Ishikawa (cell line): Measurements from ENCODE around the gene GANAB.
A peak's percentile ranks its signal among the peaks of the same experiment; 100 is the strongest.

Source experiments
- CEBPB ChIP-seq: IDR thresholded peaks from 2 replicates; pipeline ENCODE4 v1.6.1; 2012
- CREB1 ChIP-seq: IDR thresholded peaks from 2 replicates; pipeline ENCODE4 v1.6.1; 2012; ENCODE audit warnings: low read depth
- EGR1 ChIP-seq: IDR thresholded peaks from 2 replicates; pipeline ENCODE4 v1.6.1; 2012
- EP300 ChIP-seq: IDR thresholded peaks from 2 replicates; pipeline ENCODE4 v1.6.1; 2012; ENCODE audit warnings: borderline replicate concordance
- FOXM1 ChIP-seq: IDR thresholded peaks from 2 replicates; pipeline ENCODE4 v1.6.1; 2012; ENCODE audit warnings: low read depth, borderline replicate concordance
- MAX ChIP-seq: IDR thresholded peaks from 2 replicates; pipeline ENCODE4 v1.6.1; 2012
- NFIC ChIP-seq: IDR thresholded peaks from 2 replicates; pipeline ENCODE4 v1.6.1; 2012
- RAD21 ChIP-seq: IDR thresholded peaks from 2 replicates; pipeline ENCODE4 v1.6.1; 2012; ENCODE audit warnings: low read depth
- REST ChIP-seq: IDR thresholded peaks from 2 replicates; pipeline ENCODE4 v1.6.1; 2012; ENCODE audit warnings: low read depth, mild to moderate bottlenecking
- TAF1 ChIP-seq: IDR thresholded peaks from 2 replicates; pipeline ENCODE4 v1.6.1; 2012; ENCODE audit warnings: low read depth, mild to moderate bottlenecking
- TCF12 ChIP-seq: IDR thresholded peaks from 2 replicates; pipeline ENCODE4 v1.6.1; 2012; ENCODE audit warnings: low read depth
- TEAD4 ChIP-seq: IDR thresholded peaks from 2 replicates; pipeline ENCODE4 v1.6.1; 2012
- USF1 ChIP-seq: IDR thresholded peaks from 2 replicates; pipeline ENCODE4 v1.6.1; 2012
- YY1 ChIP-seq: IDR thresholded peaks from 2 replicates; pipeline ENCODE4 v1.6.1; 2012; ENCODE audit warnings: low read depth
- ZBTB7A ChIP-seq: IDR thresholded peaks from 2 replicates; pipeline ENCODE4 v1.6.1; 2012; ENCODE audit warnings: low read depth

The GANAB gene

GRCh38 chr11:62621567-62622470 lies 24.6 kb downstream of the GANAB start, which contains the start of gene B3GAT3:
Gene B3GAT3, minus strand, starts transcription at chr11:62621986. Its CDS starts 39 bp downstream, at chr11:62621947.
- no peak for TF ChIP-seq EP300
- no peak for TF ChIP-seq FOXM1
- TF ChIP-seq TAF1, result peak; percentile 53; the same call in 1 of the 2 replicates
- TF ChIP-seq YY1, result no peak; the same call in 1 of the 2 replicates
- TF ChIP-seq EGR1, result no peak
- TF ChIP-seq NFIC, result peak; percentile 57; the same call in 1 of the 2 replicates
- TF ChIP-seq MAX, result peak; percentile 99
- TF ChIP-seq CEBPB, result peak; percentile 86
- peak; percentile 82 for TF ChIP-seq USF1
- TF ChIP-seq ZBTB7A, result no peak
- peak; percentile 65 for TF ChIP-seq TCF12
- TF ChIP-seq TEAD4, result no peak
- no peak for TF ChIP-seq REST
- TF ChIP-seq CREB1, result peak; percentile 66; the same call in 1 of the 2 replicates

- TF ChIP-seq ZBTB7A (no peak), TAF1 (no peak), NFIC (no peak), MAX (no peak), RAD21 (no peak), REST (no peak), CEBPB (no peak), YY1 (no peak), EGR1 (no peak), USF1 (no peak), EP300 (no peak), TCF12 (no peak), TEAD4 (no peak), CREB1 (no peak)
Measured at GRCh38 chr11:62621027-62621566, 25.3 kb downstream of the GANAB start.

GRCh38 chr11:62615521-62615920 lies 30.9 kb downstream of the GANAB start:
- TF ChIP-seq TCF12, result no peak
- no peak for TF ChIP-seq YY1
- no peak for TF ChIP-seq EGR1
- no peak for TF ChIP-seq CEBPB
- no peak for TF ChIP-seq CREB1
- no peak for TF ChIP-seq NFIC
- no peak for TF ChIP-seq FOXM1
- no peak for TF ChIP-seq RAD21

GRCh38 chr11:62614275-62614674 lies 32.1 kb downstream of the GANAB start:
- TF ChIP-seq REST, result no peak
- peak; percentile 79 for TF ChIP-seq MAX
